IPS-20b (cell line): ENCODE data around the gene VWA1.

ENCODE experiments used
- H3K27ac ChIP-seq: one replicate; pipeline ENCODE4 v1.5.1; 2013; ENCODE audit warnings: low read length
- H3K27me3 ChIP-seq: 2 replicates; pipeline ENCODE4 v1.6.1; 2013; ENCODE audit warnings: mild to moderate bottlenecking, low read length, inconsistent platforms; ENCODE audit not compliant: insufficient read depth
- H3K36me3 ChIP-seq: 2 replicates; pipeline ENCODE4 v1.6.1; 2013; ENCODE audit warnings: low read depth, mild to moderate bottlenecking, inconsistent platforms, low read length, moderate library complexity; ENCODE audit not compliant: insufficient read depth
- H3K4me1 ChIP-seq: 2 replicates; pipeline ENCODE4 v1.6.1; 2013; ENCODE audit warnings: mild to moderate bottlenecking, control low read depth, inconsistent platforms, low read length, moderate library complexity; ENCODE audit not compliant: insufficient read depth
- H3K4me3 ChIP-seq: 2 replicates; pipeline ENCODE4 v1.5.1; 2013; ENCODE audit warnings: mild to moderate bottlenecking, low read length, inconsistent platforms
- H3K9ac ChIP-seq: 2 replicates; pipeline ENCODE4 v1.6.1; 2013; ENCODE audit warnings: low read depth, mild to moderate bottlenecking, inconsistent platforms, low read length, moderate library complexity
- H3K9me3 ChIP-seq: 2 replicates; pipeline ENCODE4 v1.6.1; 2013; ENCODE audit warnings: mild to moderate bottlenecking, low read depth, low read length, inconsistent platforms; ENCODE audit not compliant: insufficient read depth

VWA1 gene

GRCh38 chr1:1489231-1489630 lies 53.7 kb downstream of the VWA1 start:
- Histone ChIP-seq H3K9ac (no peak overlapping the region), H3K36me3 (peaks cover 59% of the 10 kb centered on the region), H3K27me3 (no peaks in the 10 kb centered on the region), H3K4me1 (no peaks in the 10 kb centered on the region), H3K4me3 (no peak overlapping the region), H3K9me3 (peaks cover 4% of the 10 kb centered on the region; the same call in 1 of the 2 replicates), H3K27ac (no peak overlapping the region)

- Histone ChIP-seq H3K36me3 (peaks cover 57% of the 10 kb centered on the region), H3K9me3 (peaks cover 4% of the 10 kb centered on the region; the same call in 1 of the 2 replicates), H3K4me1 (no peaks in the 10 kb centered on the region), H3K4me3 (no peak overlapping the region), H3K9ac (no peak overlapping the region), H3K27ac (no peak overlapping the region), H3K27me3 (no peaks in the 10 kb centered on the region)
These were observed 54.4 kb downstream of the VWA1 start for GRCh38 chr1:1489861-1490260.

DNA sequence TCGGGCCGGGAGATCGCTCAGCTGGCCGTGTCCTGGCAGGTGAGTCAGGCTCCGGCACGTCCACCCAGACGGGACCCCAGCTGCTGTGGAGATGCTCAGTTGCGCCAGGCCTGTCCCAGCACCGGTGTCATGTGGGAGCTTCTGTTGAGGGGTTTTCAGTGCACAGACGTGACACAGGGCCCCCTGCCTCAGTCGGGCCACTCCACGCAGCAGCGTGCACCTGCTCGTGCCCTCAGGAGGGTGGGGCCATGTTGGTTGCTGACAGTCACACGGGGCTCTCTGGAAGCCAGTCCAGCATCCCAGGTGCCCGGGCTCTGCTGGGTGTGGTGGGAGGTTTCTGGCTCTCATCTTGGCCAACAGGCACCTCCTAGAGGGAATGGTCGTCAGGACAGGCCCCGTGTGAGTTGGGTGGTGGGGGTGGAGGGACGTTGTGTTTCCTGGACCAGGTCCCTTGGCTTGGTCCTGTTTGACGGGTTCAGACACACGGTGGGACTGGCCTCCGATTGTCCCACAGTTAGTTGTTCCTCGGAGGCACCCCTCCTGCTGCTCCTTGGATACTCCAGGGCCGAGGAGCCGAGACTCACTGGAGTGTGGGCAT lies 55.2 kb downstream of the VWA1 start:
- H3K36me3 ChIP-seq = peaks cover 57% of the 10 kb centered on the region

GRCh38 chr1:1491601-1492000 lies 56.1 kb downstream of the VWA1 start:
- no peak overlapping the region for H3K4me3 ChIP-seq

More for the DNA sequence above, 55.2 kb downstream of the VWA1 start:
- Histone ChIP-seq H3K4me3 (no peak overlapping the region), H3K4me1 (no peaks in the 10 kb centered on the region), H3K9ac (no peak overlapping the region), H3K27ac (no peak overlapping the region), H3K9me3 (peaks cover 4% of the 10 kb centered on the region; the same call in 1 of the 2 replicates), H3K27me3 (no peaks in the 10 kb centered on the region)

More at GRCh38 chr1:1491601-1492000, 56.1 kb downstream of the VWA1 start:
- Histone ChIP-seq H3K9me3 (peaks cover 4% of the 10 kb centered on the region; the same call in 1 of the 2 replicates), H3K4me1 (no peaks in the 10 kb centered on the region), H3K27ac (no peak overlapping the region), H3K27me3 (no peaks in the 10 kb centered on the region), H3K36me3 (peaks cover 57% of the 10 kb centered on the region), H3K9ac (no peak overlapping the region)
